A549 (cell line): Measurements from ENCODE around the gene DEUP1. TPM values are rescaled to one million over a fixed set of nuclear protein-coding genes. Genes with fewer than 3 reads are reported as not detected.

Experiments
- ATAC-seq, 2 experiments: fragments of 200-7000 bp in 1 of 2; fragments of >200 bp in 1 of 2; cut with Nextera tagmentation in 1 of 2; cut with Tn5 transposase in 1 of 2; 3 replicates each; pipeline versions ENCODE4 v1.8.0 to v1.9.1; 2018 to 2020; ENCODE audit warnings: mild to moderate bottlenecking in 1 of 2, moderate library complexity in 1 of 2
- CTCF ChIA-PET: fragments of 300-600 bp; sonication (Branson Sonifier 250); formaldehyde crosslinking; extraction: SDS; loops from one replicate; lab custom pipeline; 2021; ENCODE audit warnings: antibody characterized with exemption, inconsistent platforms; lab: Yijun Ruan, JAX
- POLR2A ChIA-PET: fragments of 350-600 bp; formaldehyde crosslinking; extraction: SDS; loops from one replicate; lab custom pipeline; 2021; ENCODE audit warnings: antibody characterized with exemption, inconsistent platforms; lab: Yijun Ruan, JAX
- DNase-seq, 2 experiments: peaks; one replicate each; pipeline versions ENCODE4 v3.0.0 to v3.0.0-alpha.2; 2011 to 2016; ENCODE audit warnings: low read depth in 1 of 2, low spot score in 1 of 2
- FAIRE-seq: peaks from 2 replicates; lab custom pipeline; 2011; peaks lifted over from hg19 to GRCh38; lab: Jason Lieb, UNC
- H3K27ac ChIP-seq, 2 experiments: fragments of >200 bp; sonication (Bioruptor Twin); formaldehyde crosslinking; 3 replicates each; pipeline ENCODE4 v1.5.1; 2016 to 2017
- H3K4me1 ChIP-seq: fragments of >200 bp; sonication (Bioruptor Twin); formaldehyde crosslinking; 3 replicates; pipeline ENCODE4 v1.6.1; 2016
- H3K4me2 ChIP-seq: fragments of >200 bp; sonication (Bioruptor Twin); formaldehyde crosslinking; 3 replicates; pipeline ENCODE4 v1.6.1; 2016
- H3K4me3 ChIP-seq: fragments of >200 bp; sonication (Bioruptor Twin); formaldehyde crosslinking; 3 replicates; pipeline ENCODE4 v1.5.1; 2016
- H3K9me3 ChIP-seq: fragments of >200 bp; sonication (Bioruptor Twin); formaldehyde crosslinking; 3 replicates; pipeline ENCODE4 v1.6.1; 2016
- BCL3 ChIP-seq: fragments of >200 bp; sonication (Bioruptor Twin); formaldehyde crosslinking; IDR thresholded peaks from 3 replicates; pipeline ENCODE4 v1.6.1; 2016
- CBX2 ChIP-seq: fragments of 200-600 bp; sonication (generic); IDR thresholded peaks from 2 replicates; pipeline ENCODE4 v1.6.1; 2016; ENCODE audit warnings: low read depth, mild to moderate bottlenecking, borderline replicate concordance
- CEBPB ChIP-seq, 2 experiments: fragments of >200 bp in 1 of 2; sonication (Bioruptor Twin) in 1 of 2; formaldehyde crosslinking in 1 of 2; IDR thresholded peaks; 2 replicates each; pipeline ENCODE4 v1.6.1; 2012 to 2016
- CHD2 ChIP-seq: fragments of 150-350 bp; IDR thresholded peaks from 2 replicates; pipeline ENCODE4 v1.6.1; 2014; ENCODE audit warnings: low read length; ENCODE audit not compliant: partially characterized antibody
- CTCF ChIP-seq: fragments of >200 bp; sonication (Bioruptor Twin); formaldehyde crosslinking; IDR thresholded peaks from 3 replicates; pipeline ENCODE4 v1.5.1; 2016
- E2F6 ChIP-seq: IDR thresholded peaks from 2 replicates; pipeline ENCODE4 v1.6.1; 2012; ENCODE audit warnings: low read depth, borderline replicate concordance
- EHF ChIP-seq: fragments of 250-450 bp; sonication (Bioruptor Pico); IDR thresholded peaks from 2 replicates; pipeline ENCODE4 v1.5.0; 2020; ENCODE audit warnings: mild to moderate bottlenecking
- EHMT2 ChIP-seq: fragments of 200-600 bp; sonication (generic); IDR thresholded peaks from 2 replicates; pipeline ENCODE4 v1.6.1; 2016; ENCODE audit warnings: antibody characterized with exemption, low read depth, mild to moderate bottlenecking, moderate library complexity
- EP300 ChIP-seq, 2 experiments: fragments of >200 bp; sonication (Bioruptor Twin); formaldehyde crosslinking; IDR thresholded peaks; 2 replicates in 1 of 2; 3 replicates in 1 of 2; pipeline ENCODE4 v1.6.1; 2016 to 2017
- ESRRA ChIP-seq: fragments of 150-350 bp; IDR thresholded peaks from 2 replicates; pipeline ENCODE4 v1.6.1; 2014; ENCODE audit warnings: mild to moderate bottlenecking, low read length, borderline replicate concordance
- FOSB ChIP-seq: fragments of 250-450 bp; sonication (Bioruptor Pico); IDR thresholded peaks from 2 replicates; pipeline ENCODE4 v1.5.0; 2020; ENCODE audit warnings: mild to moderate bottlenecking, moderate library complexity
- FOSL2 ChIP-seq, 2 experiments: fragments of 450-650 bp in 1 of 2; fragments of >200 bp in 1 of 2; sonication (Bioruptor Twin) in 1 of 2; formaldehyde crosslinking; IDR thresholded peaks; 2 replicates each; pipeline versions ENCODE4 v1.5.0 to v1.6.1; 2016 to 2020; ENCODE audit warnings: mild to moderate bottlenecking in 1 of 2, moderate library complexity in 1 of 2
- GATA3 ChIP-seq: IDR thresholded peaks from 2 replicates; pipeline ENCODE4 v1.6.1; 2012; ENCODE audit warnings: borderline replicate concordance
- HEYL ChIP-seq: fragments of 250-450 bp; sonication (Bioruptor Pico); IDR thresholded peaks from 2 replicates; pipeline ENCODE4 v1.8.0; 2021; ENCODE audit warnings: mild to moderate bottlenecking, moderate library complexity
- JUNB ChIP-seq: fragments of >200 bp; sonication (Bioruptor Twin); formaldehyde crosslinking; IDR thresholded peaks from 2 replicates; pipeline ENCODE4 v1.6.1; 2016
- KDM1A ChIP-seq: fragments of 200-600 bp; sonication (generic); IDR thresholded peaks from 2 replicates; pipeline ENCODE4 v1.6.1; 2016; ENCODE audit warnings: low read depth, mild to moderate bottlenecking
- KDM5A ChIP-seq: fragments of 200-600 bp; sonication (generic); IDR thresholded peaks from 2 replicates; pipeline ENCODE4 v1.6.1; 2016; ENCODE audit warnings: antibody characterized with exemption, mild to moderate bottlenecking
- MAFK ChIP-seq: fragments of 450-650 bp; IDR thresholded peaks from 2 replicates; pipeline ENCODE4 v1.6.1; 2014; ENCODE audit not compliant: partially characterized antibody
- MYC ChIP-seq: IDR thresholded peaks from 2 replicates; pipeline ENCODE4 v1.6.1; 2012; ENCODE audit warnings: mild to moderate bottlenecking, inconsistent platforms, low read length, improper control_type of control experiment, borderline replicate concordance
- NR3C1 ChIP-seq: fragments of >200 bp; sonication (Bioruptor Twin); formaldehyde crosslinking; IDR thresholded peaks from 3 replicates; pipeline ENCODE4 v1.6.1; 2017
- POLR2AphosphoS2 ChIP-seq: conservative IDR thresholded peaks from 2 replicates; pipeline ENCODE4 v1.6.1; 2012; ENCODE audit warnings: low read length, improper control_type of control experiment, inconsistent platforms
- SREBF2 ChIP-seq: fragments of 450-650 bp; IDR thresholded peaks from 2 replicates; pipeline ENCODE4 v1.6.1; 2014; ENCODE audit warnings: mild to moderate bottlenecking, moderate library complexity
- USF2 ChIP-seq: fragments of 450-650 bp; IDR thresholded peaks from 2 replicates; pipeline ENCODE4 v1.6.1; 2014; ENCODE audit warnings: antibody characterized with exemption
- WGBS: methylation state at CpG from one replicate; pipeline ENCODE4 v1.1.6; 2017; ENCODE audit errors: missing lambda C conversion rate; 5-methylcytosine and 5-hydroxymethylcytosine counted together
- polyA plus RNA-seq, 4 experiments: library from polyadenylated mRNA; depleted of rRNA in 3 of 4; stranded (reverse); fragments of >200 nt; fragmentation: RNase III in 1 of 4; extraction: RNeasy Plus Mini Kit Qiagen cat#74134 plus additional on column Dnase treatment in 1 of 4; gene quantifications; 2 replicates in 3 of 4; 3 replicates in 1 of 4; pipeline ENCODE4 v1.2.3, GENCODE V29; 2011 to 2017

DEUP1 gene
- polyA plus RNA-seq, 2 of the 4 experiments (the other 2 are of a cell fraction), result not detected

- 16% methylated on average over 3 of the region's 3 CpGs for WGBS
- FAIRE-seq (no peak), ATAC-seq (peak; percentile 65 to 86), DNase-seq (peak; percentile 6 to 36)
- Histone ChIP-seq H3K9me3 (0 out of 3 replicates have a peak, but pooled peaks cover 3% of the 10 kb centered on the region), H3K27ac (no peak overlapping the region), H3K4me3 (no peak overlapping the region), H3K4me1 (peaks cover 15% of the 10 kb centered on the region), H3K4me2 (peak overlapping the region; percentile 42)
- POLR2A ChIA-PET, result no interaction called here
- TF ChIP-seq CEBPB (IDR thresholded peaks at IDR 0.05) (peak in 1 of 2 experiments; percentile 24; a peak in 1 of 4 replicates), CHD2 (no peak), HEYL (CRISPR knock-in tag) (no peak), JUNB (no peak), CTCF (no peak), FOSL2 (IDR thresholded peaks at IDR 0.05) (no peak), FOSL2 (CRISPR knock-in tag; IDR thresholded peaks at IDR 0.05) (peak; percentile 18; the same call in 1 of the 2 replicates)
- CTCF ChIA-PET, result no interaction called here
Measured at GRCh38 chr11:93476796-93477195, 146.3 kb downstream of the DEUP1 start.

- CTCF ChIA-PET, result no interaction called here
- Histone ChIP-seq H3K4me1 (peaks cover 15% of the 10 kb centered on the region), H3K4me3 (no peak overlapping the region), H3K27ac (no peak overlapping the region), H3K9me3 (0 out of 3 replicates have a peak, but pooled peaks cover 3% of the 10 kb centered on the region), H3K4me2 (no peak overlapping the region)
- no peak for FAIRE-seq
- POLR2A ChIA-PET, result no interaction called here
- WGBS, result 93% methylated on average over 11 of the region's 11 CpGs
- ATAC-seq, result no peak; a peak in 1 of 6 replicates
- no peak for TF ChIP-seq GATA3
- no peak for TF ChIP-seq USF2
- TF ChIP-seq KDM5A, result no peak
- TF ChIP-seq MAFK, result no peak
- TF ChIP-seq EHMT2, result no peak
- TF ChIP-seq CBX2, result no peak
- no peak for TF ChIP-seq BCL3
- TF ChIP-seq MYC, result no peak
- TF ChIP-seq NR3C1, result no peak
- no peak for TF ChIP-seq ESRRA
- TF ChIP-seq KDM1A, result no peak
- TF ChIP-seq HEYL (CRISPR knock-in tag), result no peak
- no peak for TF ChIP-seq EP300 (IDR thresholded peaks at IDR 0.05)
- no peak for TF ChIP-seq SREBF2
- TF ChIP-seq E2F6, result no peak
- TF ChIP-seq EHF (CRISPR knock-in tag), result no peak
- no peak for TF ChIP-seq FOSB (CRISPR knock-in tag)
- TF ChIP-seq POLR2AphosphoS2, result no peak
- DNase-seq, result no peak
Measured at GRCh38 chr11:93477684-93478234, 147.2 kb downstream of the DEUP1 start.
